ENCODE measurements around the gene TMEM269. TPM values are rescaled to one million over a fixed set of nuclear protein-coding genes. Genes with fewer than 3 reads are reported as not detected.

Gene TMEM269
- total and polyA plus RNA-seq, 2 donors (not counting 1 experiment from before 2014, with no cell fraction given): 0.21 to 0.47 TPM

DNA sequence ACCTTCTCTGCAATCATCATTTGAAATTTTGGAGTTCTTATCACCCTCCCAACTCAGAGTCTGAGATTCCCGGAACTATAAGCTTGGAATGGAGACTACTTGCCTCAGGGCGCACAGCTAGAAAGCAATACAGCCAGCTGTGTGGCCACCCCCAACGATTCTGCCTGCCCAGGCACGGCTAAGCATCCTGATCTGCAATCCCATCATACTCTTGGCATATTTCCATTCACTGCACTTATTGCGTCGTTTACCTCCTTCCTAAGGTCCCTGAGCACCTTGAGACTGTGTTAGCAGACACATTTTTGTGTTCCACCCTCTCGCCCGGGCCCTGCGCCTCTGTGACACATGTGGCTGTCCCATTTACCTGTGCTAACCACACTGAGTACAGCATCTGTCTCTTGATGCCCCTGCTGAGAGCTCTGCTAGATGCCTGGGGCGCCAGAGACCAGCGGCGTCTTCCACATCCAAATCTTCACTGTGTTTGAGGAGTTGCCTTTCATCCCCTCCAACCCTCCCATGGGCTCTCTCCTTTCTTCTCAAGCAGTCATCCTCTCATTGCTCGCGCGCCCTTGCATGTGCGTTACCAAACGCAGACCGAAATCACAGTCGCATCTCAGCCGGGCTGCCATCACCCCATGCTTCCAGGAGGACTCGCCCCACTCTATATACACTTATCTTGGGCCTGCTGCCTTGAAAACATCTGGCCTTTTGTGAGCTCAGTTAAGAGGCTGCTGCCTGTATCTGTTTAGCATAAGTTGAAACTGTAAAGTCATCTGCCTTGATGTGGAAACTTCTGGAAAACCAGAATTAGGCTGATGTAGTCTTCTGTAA is 41.3 kb upstream of the TMEM269 start:
- Histone ChIP-seq H2AFZ (ENCODE audit: insufficient read depth, low read depth, low read length, poor library complexity, severe bottlenecking) (no peak overlapping the region), H3K4me3 (ENCODE audit: control extremely low read depth in 1 of 5, extremely low read depth in 1 of 5, insufficient read depth in 1 of 5, low read depth in 2 of 5, low read length in 4 of 5) (no peak overlapping the region), H3K36me3 (replicated peaks in 1 of 2; ENCODE audit: control extremely low read depth in 1 of 2, control insufficient read depth in 1 of 2, extremely low read depth in 1 of 2, insufficient read depth in 2 of 2, low read length in 1 of 2) (peaks cover 2 to 20% of the 10 kb centered on the region in 2 experiments), H3K9me3 (ENCODE audit: control extremely low read depth in 1 of 3, control insufficient read depth in 2 of 3, insufficient read depth in 1 of 3, low read length in 2 of 3) (no peaks in the 10 kb centered on the region), H3K79me2 (ENCODE audit: control insufficient read depth, insufficient read depth, low read length) (no peaks in the 10 kb centered on the region), H3K27me3 (replicated peaks in 1 of 4; ENCODE audit: control extremely low read depth in 1 of 4, control insufficient read depth in 3 of 4, insufficient read depth in 4 of 4, low read length in 3 of 4) (no peaks in the 10 kb centered on the region), H3K9ac (ENCODE audit: low read length) (no peak overlapping the region), H3K4me2 (replicated peaks; ENCODE audit: low read depth, low read length, poor library complexity, severe bottlenecking) (no peak overlapping the region), H3K4me1 (ENCODE audit: control insufficient read depth in 2 of 2, insufficient read depth in 2 of 2, low read length in 2 of 2) (no peaks in the 10 kb centered on the region), H3K27ac (ENCODE audit: low read length in 2 of 2) (no peak overlapping the region), H4K20me1 (ENCODE audit: control insufficient read depth, insufficient read depth, low read length, poor library complexity, severe bottlenecking) (no peaks in the 10 kb centered on the region)
- DNase-seq (no peak), ATAC-seq (ENCODE audit: low read depth) (no peak)
- intact Hi-C loops (cut with micrococcal nuclease): no loop called here
- CTCF ChIA-PET: interaction anchor here (1.2 to 6.6 kb wide), 2 partner anchors 168 to 330 kb away, joined by 3 to 57 read pairs; no protein-coding TSS in a partner anchor
- no peaks in the 10 kb centered on the region for H3K4me1 Mint-ChIP-seq
- POLR2A ChIA-PET: no interaction called here
- no peaks in the 10 kb centered on the region for H3K9me3 Mint-ChIP-seq (ENCODE audit: insufficient read depth)
- no peak overlapping the region for H3K27ac Mint-ChIP-seq
- TF ChIP-seq EZH2 (IDR thresholded peaks at IDR 0.05; ENCODE audit: borderline replicate concordance, insufficient read depth, low read depth, low read length, poor library complexity, severe bottlenecking): no peak
- TF ChIP-seq, protein P1, sequence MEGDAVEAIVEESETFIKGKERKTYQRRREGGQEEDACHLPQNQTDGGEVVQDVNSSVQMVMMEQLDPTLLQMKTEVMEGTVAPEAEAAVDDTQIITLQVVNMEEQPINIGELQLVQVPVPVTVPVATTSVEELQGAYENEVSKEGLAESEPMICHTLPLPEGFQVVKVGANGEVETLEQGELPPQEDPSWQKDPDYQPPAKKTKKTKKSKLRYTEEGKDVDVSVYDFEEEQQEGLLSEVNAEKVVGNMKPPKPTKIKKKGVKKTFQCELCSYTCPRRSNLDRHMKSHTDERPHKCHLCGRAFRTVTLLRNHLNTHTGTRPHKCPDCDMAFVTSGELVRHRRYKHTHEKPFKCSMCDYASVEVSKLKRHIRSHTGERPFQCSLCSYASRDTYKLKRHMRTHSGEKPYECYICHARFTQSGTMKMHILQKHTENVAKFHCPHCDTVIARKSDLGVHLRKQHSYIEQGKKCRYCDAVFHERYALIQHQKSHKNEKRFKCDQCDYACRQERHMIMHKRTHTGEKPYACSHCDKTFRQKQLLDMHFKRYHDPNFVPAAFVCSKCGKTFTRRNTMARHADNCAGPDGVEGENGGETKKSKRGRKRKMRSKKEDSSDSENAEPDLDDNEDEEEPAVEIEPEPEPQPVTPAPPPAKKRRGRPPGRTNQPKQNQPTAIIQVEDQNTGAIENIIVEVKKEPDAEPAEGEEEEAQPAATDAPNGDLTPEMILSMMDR (IDR thresholded peaks at IDR 0.05): no peak
- no peaks in the 10 kb centered on the region for H3K27me3 Mint-ChIP-seq
- no peak overlapping the region for H3K4me3 Mint-ChIP-seq
- 84% methylated on average over 20 of the region's 21 CpGs for WGBS (ENCODE audit: insufficient coverage)

DNA sequence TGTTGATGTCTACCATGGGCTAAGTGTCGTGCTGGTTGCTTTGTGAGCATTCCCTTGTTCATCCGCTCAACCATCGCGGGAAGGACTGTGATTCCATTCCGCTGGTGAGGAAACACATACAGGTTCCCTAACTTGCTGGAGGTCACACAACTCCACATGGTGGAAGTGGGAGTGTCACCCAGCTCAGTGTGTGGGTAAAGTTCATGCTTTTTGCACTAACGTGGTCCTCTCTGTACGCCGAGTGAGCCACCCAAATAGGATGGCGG is 40.7 kb upstream of the TMEM269 start:
- no peak overlapping the region for H2AFZ ChIP-seq (ENCODE audit: insufficient read depth, low read depth, low read length, poor library complexity, severe bottlenecking)
- H3K4me3 Mint-ChIP-seq: no peak overlapping the region
- DNase-seq (no peak), ATAC-seq (ENCODE audit: low read depth) (no peak)
- H3K27me3 ChIP-seq (replicated peaks in 1 of 4; ENCODE audit: control extremely low read depth in 1 of 4, control insufficient read depth in 3 of 4, insufficient read depth in 4 of 4, low read length in 3 of 4): no peaks in the 10 kb centered on the region
- no peaks in the 10 kb centered on the region for H3K9me3 ChIP-seq (ENCODE audit: control extremely low read depth in 1 of 3, control insufficient read depth in 2 of 3, insufficient read depth in 1 of 3, low read length in 2 of 3)
- H3K79me2 ChIP-seq (ENCODE audit: control insufficient read depth, insufficient read depth, low read length): no peaks in the 10 kb centered on the region
- no peak overlapping the region for H3K9ac ChIP-seq (ENCODE audit: low read length)
- H3K27me3 Mint-ChIP-seq: no peaks in the 10 kb centered on the region
- CTCF ChIA-PET: interaction anchor here (1.2 to 6.6 kb wide), 2 partner anchors 169 to 329 kb away, joined by 3 to 57 read pairs; no protein-coding TSS in a partner anchor
- peaks cover 2 to 25% of the 10 kb centered on the region in 2 experiments for H3K36me3 ChIP-seq (replicated peaks in 1 of 2; ENCODE audit: control extremely low read depth in 1 of 2, control insufficient read depth in 1 of 2, extremely low read depth in 1 of 2, insufficient read depth in 2 of 2, low read length in 1 of 2)
- no peak overlapping the region for H3K27ac Mint-ChIP-seq
- POLR2A ChIA-PET: no interaction called here
- no peaks in the 10 kb centered on the region for H3K4me1 ChIP-seq (ENCODE audit: control insufficient read depth in 2 of 2, insufficient read depth in 2 of 2, low read length in 2 of 2)
- no peaks in the 10 kb centered on the region for H4K20me1 ChIP-seq (ENCODE audit: control insufficient read depth, insufficient read depth, low read length, poor library complexity, severe bottlenecking)
- H3K4me3 ChIP-seq (ENCODE audit: control extremely low read depth in 1 of 5, extremely low read depth in 1 of 5, insufficient read depth in 1 of 5, low read depth in 2 of 5, low read length in 4 of 5): no peak overlapping the region
- no peaks in the 10 kb centered on the region for H3K9me3 Mint-ChIP-seq (ENCODE audit: insufficient read depth)
- no peaks in the 10 kb centered on the region for H3K4me1 Mint-ChIP-seq
- intact Hi-C loops (cut with micrococcal nuclease): no loop called here
- H3K4me2 ChIP-seq (replicated peaks; ENCODE audit: low read depth, low read length, poor library complexity, severe bottlenecking): no peak overlapping the region
- 96% methylated on average over 9 of the region's 9 CpGs for WGBS (ENCODE audit: insufficient coverage)
- H3K27ac ChIP-seq (ENCODE audit: low read length in 2 of 2): no peak overlapping the region
- TF ChIP-seq, protein P1 (IDR thresholded peaks at IDR 0.05): no peak
- TF ChIP-seq EZH2 (IDR thresholded peaks at IDR 0.05; ENCODE audit: borderline replicate concordance, insufficient read depth, low read depth, low read length, poor library complexity, severe bottlenecking): no peak

Measured in B cell (primary cell).